Activated CD8-positive, alpha-beta T cell treated with anti-CD3 and anti-CD28 coated beads for 36 hours (primary cell): Measurements from ENCODE around the gene FGFBP2. TPM values are rescaled to one million over a fixed set of nuclear protein-coding genes. Genes with fewer than 3 reads are reported as not detected.

ENCODE experiments used
- ATAC-seq: fragments of 200-7000 bp; cut with Tn5 transposase; one replicate; pipeline ENCODE4 v1.10.0; 2021; ENCODE audit warnings: mild to moderate bottlenecking, moderate library complexity
- CTCF ChIA-PET: fragments of 350-600 bp; sonication (Branson Sonifier 250); formaldehyde crosslinking; loops from one replicate; lab custom pipeline; 2021; ENCODE audit warnings: antibody characterized with exemption; lab: Charles Lee
- POLR2A ChIA-PET: fragments of 350-600 bp; sonication (Branson Sonifier 250); formaldehyde crosslinking; loops from one replicate; lab custom pipeline; 2021; ENCODE audit warnings: antibody characterized with exemption; lab: Charles Lee
- DNase-seq: peaks from one replicate; pipeline ENCODE4 v3.0.0-alpha.2; 2020
- H3K27ac Mint-ChIP-seq: one replicate; pipeline ENCODE4 v1.8.0; 2021; ENCODE audit warnings: mild to moderate bottlenecking, mixed read lengths
- H3K27me3 Mint-ChIP-seq: one replicate; pipeline ENCODE4 v1.8.0; 2021; ENCODE audit warnings: mixed read lengths
- H3K36me3 Mint-ChIP-seq: one replicate; pipeline ENCODE4 v1.8.0; 2021; ENCODE audit warnings: low read depth, mixed read lengths
- H3K4me1 Mint-ChIP-seq: one replicate; pipeline ENCODE4 v1.8.0; 2021; ENCODE audit warnings: low read depth, mixed read lengths
- H3K4me3 Mint-ChIP-seq: one replicate; pipeline ENCODE4 v1.8.0; 2021; ENCODE audit warnings: mild to moderate bottlenecking, moderate library complexity, mixed read lengths
- H3K9me3 Mint-ChIP-seq: one replicate; pipeline ENCODE4 v1.8.0; 2021; ENCODE audit warnings: mixed read lengths
- intact Hi-C: fragments of 100-400 bp; cut with micrococcal nuclease; formaldehyde crosslinking; loops from one replicate; pipeline ENCODE4 v1.10.0; 2022
- total RNA-seq, 2 experiments: library from RNA; stranded (reverse); gene quantifications; one replicate each; pipeline ENCODE4 v1.2.3, GENCODE V29; 2021
- TF ChIP-seq, protein P1 (sequence below): fragments of 200-600 bp; IDR thresholded peaks from one replicate; pipeline ENCODE4 v1.8.0; 2022; ENCODE audit warnings: antibody characterized with exemption, mild to moderate bottlenecking

FGFBP2 gene
- total RNA-seq, 2 experiments from 2014 or later = 6.3 to 8.2 TPM

DNA sequence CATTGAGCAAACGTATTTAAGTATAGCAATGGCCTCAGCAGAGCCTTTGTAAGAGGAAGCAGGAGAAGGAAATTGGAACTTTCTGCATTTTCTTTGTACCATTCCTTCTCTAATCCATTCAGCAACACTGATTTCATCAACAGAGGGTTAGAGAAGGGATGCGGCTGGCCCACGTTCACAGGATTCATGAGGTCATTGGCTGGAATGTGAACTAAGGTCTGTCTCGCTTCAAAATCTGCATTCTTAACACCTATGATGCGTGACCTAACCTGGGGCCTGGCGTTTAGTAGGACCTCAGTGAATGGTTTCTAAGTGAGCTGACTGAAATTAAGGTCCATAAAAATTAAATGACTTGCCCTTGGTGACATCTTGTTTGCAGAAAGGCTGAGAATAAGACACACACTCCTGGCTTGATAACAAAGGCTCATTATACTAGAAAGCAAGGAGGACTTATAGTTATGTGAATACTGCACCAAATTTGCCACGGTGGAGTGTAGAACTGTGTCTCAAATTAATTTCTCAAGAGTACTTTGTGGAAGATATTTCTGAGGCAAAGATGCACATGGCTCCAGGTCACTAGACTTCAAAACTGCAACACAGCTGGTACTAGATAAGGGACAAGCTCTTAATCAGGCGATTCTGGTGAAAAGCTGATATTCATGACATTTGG is 49.9 kb downstream of the FGFBP2 start:
- Mint-ChIP-seq H3K4me1 (no peaks in the 10 kb centered on the region), H3K27me3 (peaks cover 2% of the 10 kb centered on the region), H3K36me3 (no peaks in the 10 kb centered on the region), H3K27ac (no peak overlapping the region), H3K9me3 (no peaks in the 10 kb centered on the region), H3K4me3 (no peak overlapping the region)
- CTCF ChIA-PET = interaction anchor here (1.0 kb wide), 1 partner anchor 31 kb away, joined by 3 read pairs; no protein-coding TSS in a partner anchor
- no peak for ATAC-seq
- POLR2A ChIA-PET = no interaction called here
- DNase-seq = no peak
- TF ChIP-seq, protein P1, sequence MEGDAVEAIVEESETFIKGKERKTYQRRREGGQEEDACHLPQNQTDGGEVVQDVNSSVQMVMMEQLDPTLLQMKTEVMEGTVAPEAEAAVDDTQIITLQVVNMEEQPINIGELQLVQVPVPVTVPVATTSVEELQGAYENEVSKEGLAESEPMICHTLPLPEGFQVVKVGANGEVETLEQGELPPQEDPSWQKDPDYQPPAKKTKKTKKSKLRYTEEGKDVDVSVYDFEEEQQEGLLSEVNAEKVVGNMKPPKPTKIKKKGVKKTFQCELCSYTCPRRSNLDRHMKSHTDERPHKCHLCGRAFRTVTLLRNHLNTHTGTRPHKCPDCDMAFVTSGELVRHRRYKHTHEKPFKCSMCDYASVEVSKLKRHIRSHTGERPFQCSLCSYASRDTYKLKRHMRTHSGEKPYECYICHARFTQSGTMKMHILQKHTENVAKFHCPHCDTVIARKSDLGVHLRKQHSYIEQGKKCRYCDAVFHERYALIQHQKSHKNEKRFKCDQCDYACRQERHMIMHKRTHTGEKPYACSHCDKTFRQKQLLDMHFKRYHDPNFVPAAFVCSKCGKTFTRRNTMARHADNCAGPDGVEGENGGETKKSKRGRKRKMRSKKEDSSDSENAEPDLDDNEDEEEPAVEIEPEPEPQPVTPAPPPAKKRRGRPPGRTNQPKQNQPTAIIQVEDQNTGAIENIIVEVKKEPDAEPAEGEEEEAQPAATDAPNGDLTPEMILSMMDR = no peak
- intact Hi-C loops = no loop called here

DNA sequence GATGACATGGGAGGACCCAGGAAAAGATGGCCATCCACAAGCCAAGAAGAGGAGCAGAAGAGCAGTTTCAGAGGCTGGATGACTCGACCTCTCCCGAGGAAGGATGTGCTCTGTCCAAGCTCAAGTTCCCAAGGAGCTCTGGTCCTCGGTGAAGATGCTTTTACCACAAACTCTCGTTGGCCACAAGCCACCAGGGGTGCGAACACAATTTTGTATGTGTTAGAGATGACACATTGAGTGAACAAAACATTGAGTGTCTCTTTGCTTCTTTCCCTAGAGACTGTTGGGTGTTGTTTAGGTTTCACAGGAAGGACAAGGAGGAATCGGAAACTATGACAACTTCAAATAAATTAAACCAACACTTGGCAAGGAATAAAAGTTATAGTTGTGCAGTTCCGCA is 50.7 kb downstream of the FGFBP2 start:
- TF ChIP-seq, protein P1 = no peak
- DNase-seq (no peak), ATAC-seq (no peak)
- CTCF ChIA-PET = no interaction called here
- no peaks in the 10 kb centered on the region for H3K36me3 Mint-ChIP-seq
- intact Hi-C loops = no loop called here
- no peak overlapping the region for H3K4me3 Mint-ChIP-seq
- POLR2A ChIA-PET = no interaction called here
- no peak overlapping the region for H3K27ac Mint-ChIP-seq
- no peaks in the 10 kb centered on the region for H3K4me1 Mint-ChIP-seq
- no peaks in the 10 kb centered on the region for H3K9me3 Mint-ChIP-seq
- H3K27me3 Mint-ChIP-seq = peaks cover 2% of the 10 kb centered on the region

Other genes with a start within 250 kb of the FGFBP2 start
- 10 to 100 TPM; 24.3 to 25.6 TPM for gene CD38, start 184.8 kb downstream of the FGFBP2 start, total RNA-seq
- gene FGFBP1, start 24.4 kb downstream of the FGFBP2 start, total RNA-seq = not detected
- gene PROM1, start 120.8 kb upstream of the FGFBP2 start, total RNA-seq = under 1 TPM in 1 of 2 experiments, not detected in 1; 0.22 TPM